Liver (tissue), 3 donors: ENCODE measurements around the gene SRRD.

ENCODE experiments used
- ATF3 ChIP-seq: IDR thresholded peaks from 2 replicates; pipeline ENCODE4 v1.6.1; 2016; ENCODE audit warnings: antibody characterized with exemption
- FOXA1 ChIP-seq: IDR thresholded peaks from 2 replicates; pipeline ENCODE4 v1.6.1; 2016; ENCODE audit warnings: antibody characterized with exemption
- GABPA ChIP-seq, 2 donors: IDR thresholded peaks in 1 of 2; conservative IDR thresholded peaks in 1 of 2; 2 replicates each; pipeline ENCODE4 v1.6.1; 2016; ENCODE audit warnings: antibody characterized with exemption in 2 of 2, mild to moderate bottlenecking in 1 of 2, moderate library complexity in 1 of 2
- JUND ChIP-seq, 2 donors: IDR thresholded peaks; 2 replicates each; pipeline ENCODE4 v1.6.1; 2016; ENCODE audit warnings: antibody characterized with exemption in 2 of 2
- MAX ChIP-seq: IDR thresholded peaks from 2 replicates; pipeline ENCODE4 v1.6.1; 2016; ENCODE audit warnings: antibody characterized with exemption
- RXRA ChIP-seq, 2 donors: IDR thresholded peaks; 2 replicates each; pipeline ENCODE4 v1.6.1; 2017 to 2018; ENCODE audit warnings: antibody characterized with exemption in 2 of 2, mild to moderate bottlenecking in 1 of 2
- TAF1 ChIP-seq: conservative IDR thresholded peaks from 2 replicates; pipeline ENCODE4 v1.6.1; 2016; ENCODE audit warnings: antibody characterized with exemption, mild to moderate bottlenecking
- YY1 ChIP-seq: IDR thresholded peaks from 2 replicates; pipeline ENCODE4 v1.6.1; 2016; ENCODE audit warnings: antibody characterized with exemption, mild to moderate bottlenecking
- TF ChIP-seq, protein P1 (sequence below): fragments of 150-350 bp; IDR thresholded peaks from 2 replicates; pipeline ENCODE4 v1.5.1; 2017; ENCODE audit warnings: improper control_type of control experiment, low read depth, low read length; ENCODE audit not compliant: missing input control
- TF ChIP-seq, protein P2 (sequence below): IDR thresholded peaks from 2 replicates; pipeline ENCODE4 v1.6.1; 2016; ENCODE audit warnings: antibody characterized with exemption, mild to moderate bottlenecking
- TF ChIP-seq, protein P3 (sequence below): IDR thresholded peaks from 2 replicates; pipeline ENCODE4 v1.6.1; 2016; ENCODE audit warnings: antibody characterized with exemption
- donor health status: healthy.
- donor health status: healthy.

- TF ChIP-seq ATF3 (no peak), TAF1 (no peak), MAX (no peak), JUND (IDR thresholded peaks at IDR 0.05) (no peak), FOXA1 (no peak), RXRA (IDR thresholded peaks at IDR 0.05) (no peak), GABPA (IDR thresholded peaks at IDR 0.05 in 1 of 2, conservative IDR thresholded peaks at IDR 0.05 in 1 of 2) (no peak), YY1 (no peak)
- TF ChIP-seq, protein P1, sequence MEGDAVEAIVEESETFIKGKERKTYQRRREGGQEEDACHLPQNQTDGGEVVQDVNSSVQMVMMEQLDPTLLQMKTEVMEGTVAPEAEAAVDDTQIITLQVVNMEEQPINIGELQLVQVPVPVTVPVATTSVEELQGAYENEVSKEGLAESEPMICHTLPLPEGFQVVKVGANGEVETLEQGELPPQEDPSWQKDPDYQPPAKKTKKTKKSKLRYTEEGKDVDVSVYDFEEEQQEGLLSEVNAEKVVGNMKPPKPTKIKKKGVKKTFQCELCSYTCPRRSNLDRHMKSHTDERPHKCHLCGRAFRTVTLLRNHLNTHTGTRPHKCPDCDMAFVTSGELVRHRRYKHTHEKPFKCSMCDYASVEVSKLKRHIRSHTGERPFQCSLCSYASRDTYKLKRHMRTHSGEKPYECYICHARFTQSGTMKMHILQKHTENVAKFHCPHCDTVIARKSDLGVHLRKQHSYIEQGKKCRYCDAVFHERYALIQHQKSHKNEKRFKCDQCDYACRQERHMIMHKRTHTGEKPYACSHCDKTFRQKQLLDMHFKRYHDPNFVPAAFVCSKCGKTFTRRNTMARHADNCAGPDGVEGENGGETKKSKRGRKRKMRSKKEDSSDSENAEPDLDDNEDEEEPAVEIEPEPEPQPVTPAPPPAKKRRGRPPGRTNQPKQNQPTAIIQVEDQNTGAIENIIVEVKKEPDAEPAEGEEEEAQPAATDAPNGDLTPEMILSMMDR = no peak
- TF ChIP-seq, protein P2, sequence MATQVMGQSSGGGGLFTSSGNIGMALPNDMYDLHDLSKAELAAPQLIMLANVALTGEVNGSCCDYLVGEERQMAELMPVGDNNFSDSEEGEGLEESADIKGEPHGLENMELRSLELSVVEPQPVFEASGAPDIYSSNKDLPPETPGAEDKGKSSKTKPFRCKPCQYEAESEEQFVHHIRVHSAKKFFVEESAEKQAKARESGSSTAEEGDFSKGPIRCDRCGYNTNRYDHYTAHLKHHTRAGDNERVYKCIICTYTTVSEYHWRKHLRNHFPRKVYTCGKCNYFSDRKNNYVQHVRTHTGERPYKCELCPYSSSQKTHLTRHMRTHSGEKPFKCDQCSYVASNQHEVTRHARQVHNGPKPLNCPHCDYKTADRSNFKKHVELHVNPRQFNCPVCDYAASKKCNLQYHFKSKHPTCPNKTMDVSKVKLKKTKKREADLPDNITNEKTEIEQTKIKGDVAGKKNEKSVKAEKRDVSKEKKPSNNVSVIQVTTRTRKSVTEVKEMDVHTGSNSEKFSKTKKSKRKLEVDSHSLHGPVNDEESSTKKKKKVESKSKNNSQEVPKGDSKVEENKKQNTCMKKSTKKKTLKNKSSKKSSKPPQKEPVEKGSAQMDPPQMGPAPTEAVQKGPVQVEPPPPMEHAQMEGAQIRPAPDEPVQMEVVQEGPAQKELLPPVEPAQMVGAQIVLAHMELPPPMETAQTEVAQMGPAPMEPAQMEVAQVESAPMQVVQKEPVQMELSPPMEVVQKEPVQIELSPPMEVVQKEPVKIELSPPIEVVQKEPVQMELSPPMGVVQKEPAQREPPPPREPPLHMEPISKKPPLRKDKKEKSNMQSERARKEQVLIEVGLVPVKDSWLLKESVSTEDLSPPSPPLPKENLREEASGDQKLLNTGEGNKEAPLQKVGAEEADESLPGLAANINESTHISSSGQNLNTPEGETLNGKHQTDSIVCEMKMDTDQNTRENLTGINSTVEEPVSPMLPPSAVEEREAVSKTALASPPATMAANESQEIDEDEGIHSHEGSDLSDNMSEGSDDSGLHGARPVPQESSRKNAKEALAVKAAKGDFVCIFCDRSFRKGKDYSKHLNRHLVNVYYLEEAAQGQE = no peak
- TF ChIP-seq, protein P3, sequence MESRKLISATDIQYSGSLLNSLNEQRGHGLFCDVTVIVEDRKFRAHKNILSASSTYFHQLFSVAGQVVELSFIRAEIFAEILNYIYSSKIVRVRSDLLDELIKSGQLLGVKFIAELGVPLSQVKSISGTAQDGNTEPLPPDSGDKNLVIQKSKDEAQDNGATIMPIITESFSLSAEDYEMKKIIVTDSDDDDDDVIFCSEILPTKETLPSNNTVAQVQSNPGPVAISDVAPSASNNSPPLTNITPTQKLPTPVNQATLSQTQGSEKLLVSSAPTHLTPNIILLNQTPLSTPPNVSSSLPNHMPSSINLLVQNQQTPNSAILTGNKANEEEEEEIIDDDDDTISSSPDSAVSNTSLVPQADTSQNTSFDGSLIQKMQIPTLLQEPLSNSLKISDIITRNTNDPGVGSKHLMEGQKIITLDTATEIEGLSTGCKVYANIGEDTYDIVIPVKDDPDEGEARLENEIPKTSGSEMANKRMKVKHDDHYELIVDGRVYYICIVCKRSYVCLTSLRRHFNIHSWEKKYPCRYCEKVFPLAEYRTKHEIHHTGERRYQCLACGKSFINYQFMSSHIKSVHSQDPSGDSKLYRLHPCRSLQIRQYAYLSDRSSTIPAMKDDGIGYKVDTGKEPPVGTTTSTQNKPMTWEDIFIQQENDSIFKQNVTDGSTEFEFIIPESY = no peak
These were observed 50.6 kb downstream of the SRRD start for GRCh38 chr22:26534171-26534855.
